IPS-NIHi7 (cell line): ENCODE data around the gene DCDC2C.

Source experiments
- DNase-seq: peaks from one replicate; pipeline ENCODE4 v3.0.0; 2012; ENCODE audit warnings: mixed read lengths; ENCODE audit errors: extremely low spot score

DCDC2C gene

DNA sequence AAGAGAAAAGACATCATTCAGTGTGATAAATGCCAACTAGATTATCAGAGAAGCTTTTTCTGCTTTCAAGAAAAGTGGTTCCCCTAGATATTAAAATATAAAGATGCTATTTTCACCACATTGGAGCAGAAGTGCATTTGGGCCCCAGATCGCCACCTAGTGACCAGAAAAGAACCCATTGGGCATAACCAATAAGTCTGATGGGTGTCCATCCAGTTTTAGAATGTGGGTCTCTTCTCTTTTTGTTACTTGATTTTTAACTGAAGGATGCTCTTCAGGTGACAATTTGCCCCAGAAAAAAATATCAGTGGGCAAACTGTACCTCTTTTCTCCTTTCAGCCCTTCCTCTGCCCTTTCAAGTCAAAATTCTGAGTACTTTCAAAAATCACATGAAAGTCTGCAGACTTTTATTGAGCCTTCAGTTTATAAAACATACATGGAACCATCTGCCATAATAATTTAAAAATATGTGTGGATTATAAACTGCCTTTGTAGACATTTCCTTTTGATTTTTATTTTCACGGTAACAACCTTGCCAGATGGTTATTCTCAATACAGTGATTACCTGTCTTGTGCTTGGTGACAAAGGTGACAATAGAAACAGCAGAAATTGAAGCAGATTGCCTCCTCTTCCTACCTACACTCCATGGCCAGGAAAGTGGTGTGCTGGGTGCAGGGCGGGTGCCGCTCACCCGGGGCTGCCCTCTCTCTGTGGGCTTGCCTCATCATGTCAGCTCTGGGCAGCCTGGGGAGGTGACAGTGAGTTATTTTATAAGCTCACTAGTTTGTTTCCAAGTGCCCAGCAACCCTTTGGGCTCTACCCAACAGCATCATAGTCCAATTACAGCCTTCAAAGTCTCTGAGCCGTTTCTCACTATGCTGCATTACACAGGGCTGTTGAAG lies 124.5 kb downstream of the DCDC2C start:
- peak; percentile 39 for DNase-seq

DNA sequence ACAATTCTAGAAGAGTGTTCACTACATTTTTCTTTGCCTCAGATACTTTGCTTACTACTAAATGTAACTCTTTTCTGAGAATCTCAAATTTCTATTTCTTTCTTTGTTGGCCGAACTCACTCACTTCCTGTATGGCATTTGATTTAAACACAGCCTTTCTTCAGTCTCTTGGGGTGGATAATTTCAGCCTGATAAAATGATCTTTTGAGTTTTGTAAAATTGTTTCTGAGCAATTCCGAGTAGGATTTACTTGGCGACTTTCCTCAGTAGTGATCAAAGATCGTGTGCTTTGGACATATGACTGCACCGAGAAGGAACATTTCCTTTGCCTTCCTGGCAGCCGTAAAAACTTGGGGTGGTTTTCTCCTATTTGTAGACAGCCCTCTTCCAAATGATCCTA lies 127.4 kb downstream of the DCDC2C start:
- DNase-seq = no peak

DNA sequence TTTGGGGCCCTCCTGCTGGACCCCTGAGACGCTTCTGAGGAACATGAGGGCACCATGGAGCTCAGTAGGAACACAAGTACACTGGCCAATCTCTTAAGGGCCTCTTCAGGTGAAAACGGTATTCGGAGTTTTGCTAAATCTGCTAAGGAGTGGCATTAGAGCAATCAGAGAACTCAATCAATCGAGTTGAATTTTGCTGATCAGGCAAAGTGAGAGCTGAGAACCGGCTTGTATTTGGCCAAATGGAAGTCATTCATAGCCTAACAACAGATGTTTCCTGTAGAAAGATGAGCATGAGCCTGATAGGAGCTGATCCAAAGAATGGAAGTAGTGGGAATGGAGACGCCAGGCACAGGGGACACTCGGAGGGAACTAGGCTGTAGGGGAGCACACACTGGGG lies 133.7 kb downstream of the DCDC2C start:
- DNase-seq = no peak

DNA sequence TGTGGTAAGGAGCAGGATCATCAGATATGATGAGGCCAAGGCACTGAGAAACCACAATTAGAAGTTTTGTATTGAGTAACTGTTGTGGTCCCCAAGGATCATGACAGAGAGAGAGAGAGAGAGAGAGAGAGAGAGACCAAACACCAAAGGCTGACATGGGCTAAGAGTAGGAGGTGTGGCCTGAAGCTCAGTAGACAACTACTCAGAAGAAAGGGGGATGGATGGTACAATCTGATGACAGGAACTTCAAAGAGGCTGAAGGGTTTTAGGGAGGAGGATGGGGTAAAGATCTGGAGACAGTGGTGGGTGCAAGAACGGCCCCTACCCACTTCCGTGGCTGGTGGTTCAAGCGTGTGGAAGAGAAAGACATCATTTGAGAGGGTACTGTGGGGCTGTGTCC lies 135.0 kb downstream of the DCDC2C start:
- no peak for DNase-seq

DNA sequence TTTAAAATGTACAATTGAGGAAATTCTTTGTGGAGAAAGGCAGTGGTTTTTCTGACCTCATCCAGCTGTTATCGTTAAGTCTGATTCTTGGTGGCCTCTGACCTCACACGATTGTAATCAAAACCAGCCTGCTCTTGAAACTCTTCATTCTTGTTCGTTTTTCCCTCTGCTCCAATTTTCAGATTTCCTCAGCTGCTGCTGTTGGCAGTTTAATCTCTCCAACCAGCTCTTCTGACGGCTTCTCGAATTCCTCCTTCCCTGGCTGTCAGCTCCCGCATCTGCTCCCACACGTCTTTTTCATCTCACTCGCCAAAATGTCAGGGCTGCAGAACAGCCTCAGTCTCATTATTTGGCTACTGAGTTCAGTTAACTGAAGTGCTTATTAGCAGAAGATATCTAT lies 136.1 kb downstream of the DCDC2C start:
- no peak for DNase-seq

DNA sequence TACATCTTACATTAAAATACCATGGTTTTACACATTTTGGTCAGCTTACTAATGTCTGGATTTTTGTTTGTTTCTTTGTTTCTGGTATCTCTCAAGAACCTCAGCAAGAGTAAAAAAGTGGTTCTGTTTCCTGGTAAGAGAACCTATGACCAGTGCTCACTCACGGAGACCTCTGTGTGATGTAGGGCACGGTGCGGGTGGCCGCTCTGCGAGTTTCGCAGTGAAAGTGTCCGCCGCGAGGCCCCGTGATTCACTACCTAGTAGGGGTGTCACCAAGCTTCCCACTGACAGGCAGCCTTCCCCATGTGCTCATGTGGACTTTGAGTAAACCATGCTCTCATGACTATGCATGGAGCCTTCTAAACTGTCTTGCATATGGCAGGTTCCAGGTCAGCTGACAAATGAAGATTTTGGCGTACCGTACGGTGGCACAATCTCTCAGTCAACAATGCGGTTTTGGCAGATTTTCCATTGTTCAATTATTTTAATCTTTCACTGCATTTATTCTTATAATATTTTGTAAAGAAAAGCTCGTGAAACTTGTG lies 137.3 kb downstream of the DCDC2C start:
- DNase-seq = no peak

DNA sequence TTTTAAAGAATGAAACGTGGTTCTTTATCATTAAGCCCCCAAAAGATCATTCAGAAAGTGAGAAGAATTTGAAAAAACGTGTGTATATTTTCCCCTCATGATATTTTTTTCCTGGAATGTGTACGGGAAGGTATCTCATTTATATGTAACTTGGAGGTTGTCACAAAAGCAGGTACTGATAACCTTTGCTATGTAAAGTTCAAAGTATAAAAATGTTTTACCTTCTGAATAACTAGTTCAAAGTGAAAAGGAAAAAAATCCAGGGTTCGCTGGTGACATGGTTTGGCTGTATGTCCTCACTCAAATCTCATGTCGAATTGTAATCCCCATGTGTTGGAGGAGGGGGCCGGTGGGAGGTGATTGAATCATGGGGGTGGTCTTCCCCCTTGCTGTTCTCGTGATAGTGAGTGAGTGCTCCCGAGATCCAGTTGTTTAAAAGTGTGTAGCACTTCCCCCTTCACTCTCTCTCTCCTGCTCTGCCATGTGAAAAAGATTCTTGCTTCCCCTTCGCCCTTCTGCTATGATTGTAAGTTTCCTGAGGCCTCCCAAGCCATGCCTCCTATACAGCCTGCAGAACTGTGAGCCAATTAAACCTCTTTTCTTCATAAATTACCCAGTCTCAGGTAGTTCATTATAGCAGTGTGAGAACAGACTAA lies 144.2 kb downstream of the DCDC2C start:
- no peak for DNase-seq

DNA sequence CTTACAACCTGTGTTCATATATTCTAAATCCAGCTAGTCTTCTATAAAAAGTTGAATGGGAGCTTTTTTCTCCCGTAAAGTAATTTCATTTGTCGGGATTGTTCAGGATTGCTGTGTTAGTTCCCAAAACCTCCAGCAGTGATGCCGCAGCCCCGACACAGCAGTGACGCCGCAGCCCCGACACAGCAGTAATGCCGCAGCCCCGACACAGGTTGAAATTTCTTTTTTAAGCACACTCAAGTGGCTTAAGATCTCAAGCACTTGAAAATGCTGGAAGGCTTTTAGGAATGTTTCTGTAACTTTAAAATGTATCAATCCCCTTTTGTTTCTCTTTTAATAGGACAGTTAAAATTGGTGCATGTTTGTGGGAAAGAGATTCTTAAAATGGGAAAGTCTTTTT lies 145.4 kb downstream of the DCDC2C start:
- no peak for DNase-seq

DNA sequence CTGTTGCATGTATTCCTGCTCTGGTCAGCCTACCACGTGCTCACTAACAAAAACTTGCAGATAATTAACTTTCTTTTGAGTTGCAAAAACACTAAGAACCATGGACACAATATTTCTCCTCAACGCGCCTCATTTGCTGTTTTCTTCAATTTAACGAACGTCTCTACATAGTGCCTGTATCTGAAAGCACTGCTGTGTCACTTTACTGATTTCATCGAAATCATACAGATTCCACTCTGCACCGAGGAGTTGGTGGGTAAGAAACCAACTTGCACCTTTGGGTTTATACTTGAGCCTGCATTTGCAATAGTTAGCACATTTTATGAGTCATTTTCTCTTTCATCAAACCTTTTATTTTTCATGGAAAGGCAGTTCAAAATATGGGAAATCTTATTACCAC lies 145.8 kb downstream of the DCDC2C start:
- no peak for DNase-seq

DNA sequence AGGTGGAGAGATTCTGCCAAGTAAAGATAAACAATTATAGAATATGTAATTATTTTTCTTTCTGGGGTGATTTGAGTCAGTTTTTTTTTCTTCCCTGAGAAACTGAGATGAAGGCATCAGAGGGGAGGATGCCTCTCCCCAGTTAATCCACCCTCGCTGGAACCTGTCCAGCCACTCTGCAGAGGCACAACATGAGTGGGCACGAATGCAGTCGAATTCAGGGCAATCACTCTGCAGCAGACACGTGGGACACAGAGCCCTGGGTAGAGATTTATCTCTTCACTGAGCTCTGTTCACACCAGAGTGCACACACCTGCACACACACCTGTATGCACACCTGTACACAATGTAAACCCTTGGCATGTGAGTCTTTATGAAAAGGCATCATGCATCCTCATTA lies 154.2 kb downstream of the DCDC2C start:
- DNase-seq = no peak

DNA sequence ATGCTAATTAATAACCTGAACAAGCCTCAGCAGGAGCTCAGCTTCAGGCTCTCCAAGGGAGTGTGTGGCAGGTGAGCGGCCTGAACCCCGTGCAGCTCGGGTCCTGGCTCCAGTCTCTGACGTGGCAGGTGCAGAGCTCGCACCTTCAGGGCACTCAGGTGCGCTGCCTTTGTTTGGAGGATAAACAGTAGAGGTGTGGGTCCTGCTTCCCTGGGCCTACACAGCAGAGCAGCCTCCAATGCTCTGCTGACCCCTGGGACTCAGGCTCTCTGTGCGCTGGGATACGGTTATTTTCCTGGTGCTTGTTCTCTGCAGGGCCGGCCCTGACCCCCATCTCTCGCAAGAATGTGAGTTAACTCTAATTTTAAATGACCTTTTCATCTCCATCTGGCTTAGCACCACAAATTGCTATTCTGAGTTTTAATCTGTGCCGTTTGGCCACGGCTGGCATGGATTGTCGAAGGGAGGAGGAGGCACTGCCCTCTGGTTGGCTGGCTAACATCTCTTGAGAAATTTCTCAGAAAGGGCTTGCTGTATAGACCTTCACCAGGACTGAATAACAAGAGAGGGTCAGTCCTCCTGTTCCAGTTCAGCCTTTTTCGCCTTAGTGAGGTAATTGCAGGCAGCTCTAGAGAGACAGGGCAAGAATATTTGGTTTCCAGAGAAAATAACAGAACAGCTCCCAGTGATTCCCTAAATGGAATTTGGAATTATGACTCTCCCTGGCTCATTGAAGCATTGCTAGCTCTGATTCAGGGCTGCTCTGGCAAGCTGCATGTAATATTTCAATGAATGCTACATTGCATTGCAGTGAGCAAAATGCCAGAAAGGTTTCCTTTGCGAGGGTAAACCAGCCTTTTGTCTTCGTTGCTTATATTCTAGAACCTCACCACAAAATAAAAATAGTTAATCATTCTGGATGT lies 161.8 kb downstream of the DCDC2C start:
- no peak for DNase-seq

DNA sequence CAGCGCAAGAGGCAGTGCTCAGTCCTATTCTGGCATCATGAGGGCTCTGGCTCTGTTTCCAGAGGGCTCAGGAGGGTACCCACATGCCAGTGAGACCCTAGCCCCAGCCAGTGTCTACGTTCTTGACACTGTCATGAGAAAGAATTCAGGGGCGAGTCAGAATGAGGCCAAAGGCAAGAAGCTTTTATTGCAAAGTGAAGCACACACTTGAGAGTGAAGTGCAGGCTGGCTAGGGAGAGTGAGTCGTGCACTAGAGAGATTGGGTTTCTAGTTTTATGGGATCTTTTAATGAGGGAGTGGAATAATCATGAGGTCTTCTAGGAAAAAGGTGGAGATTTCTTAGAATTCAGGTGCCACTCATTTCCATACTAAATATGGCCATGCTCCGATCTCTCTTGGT lies 164.1 kb downstream of the DCDC2C start:
- DNase-seq = no peak

DNA sequence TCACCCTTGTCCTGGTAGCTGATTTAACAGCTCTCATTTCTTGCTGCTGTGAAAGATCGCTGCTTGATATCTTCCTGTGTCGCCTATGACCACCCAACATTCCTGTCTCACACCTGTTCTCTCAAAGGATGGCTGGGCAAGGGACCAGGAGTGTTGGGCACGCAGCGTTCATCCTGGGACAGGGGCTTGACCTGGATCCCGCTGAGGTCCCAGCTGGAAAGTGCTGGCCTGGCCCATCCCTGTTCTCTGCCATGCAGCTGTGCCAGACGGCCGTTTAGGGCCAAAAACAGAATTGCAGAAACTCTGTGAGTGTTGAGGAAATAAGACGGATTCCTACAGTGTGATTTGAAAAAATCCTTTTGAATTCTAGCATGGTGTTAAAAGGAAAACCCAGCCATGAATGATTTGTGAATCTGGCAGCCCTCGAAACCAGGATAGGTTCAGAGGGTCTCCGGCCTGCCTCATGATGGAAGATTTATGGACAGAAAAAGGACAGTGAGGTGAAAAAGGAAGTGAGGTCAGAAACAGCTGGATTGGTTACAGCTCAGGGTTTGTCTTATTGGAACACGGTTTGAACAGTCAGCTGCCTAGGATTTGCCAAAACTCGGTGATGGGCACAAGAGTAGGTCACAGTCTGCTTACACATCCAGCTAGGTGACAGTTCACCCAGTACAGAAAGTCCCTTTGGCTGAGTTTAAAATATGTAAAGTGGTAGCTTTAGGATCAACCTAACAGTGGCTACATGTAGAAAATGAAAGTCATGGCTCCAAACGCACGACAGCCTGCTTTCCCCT lies 164.8 kb downstream of the DCDC2C start:
- no peak for DNase-seq

DNA sequence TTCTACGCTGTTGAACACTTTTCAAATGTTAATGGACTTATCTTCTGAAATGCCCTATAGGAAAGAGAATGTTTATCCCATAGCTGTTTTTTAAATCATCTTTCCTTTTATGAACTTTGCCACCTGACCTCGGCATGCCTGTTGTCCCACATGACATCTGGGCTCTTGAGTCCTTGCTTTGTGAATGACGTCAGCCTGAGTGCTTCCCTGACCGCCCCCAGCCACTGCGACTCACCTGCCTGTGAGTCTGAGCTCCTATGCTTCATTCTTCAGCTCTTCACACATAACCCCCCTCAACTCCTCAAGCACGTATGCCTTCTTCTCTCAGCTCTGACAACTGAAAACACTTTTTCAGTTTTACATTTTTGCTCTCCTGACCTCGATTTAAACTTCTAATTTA lies 166.8 kb downstream of the DCDC2C start:
- no peak for DNase-seq

DNA sequence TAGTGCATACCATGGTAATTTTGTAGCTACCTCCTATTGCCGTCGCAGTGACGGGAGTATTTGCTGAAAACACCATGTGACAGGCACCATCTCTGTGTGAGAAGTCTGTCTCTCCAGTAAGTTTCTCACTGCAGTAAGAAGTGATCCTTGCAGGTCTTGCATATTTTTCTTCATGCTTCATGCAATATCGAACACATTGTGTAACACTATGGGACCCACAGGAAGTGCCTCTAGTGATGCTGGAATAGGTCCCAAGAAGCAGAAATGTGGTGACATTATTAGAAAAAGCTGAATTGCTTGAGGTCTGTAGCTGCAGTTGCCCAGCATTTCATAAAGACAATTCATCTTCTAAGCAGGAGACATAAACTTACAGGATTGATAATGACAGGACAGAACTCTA lies 167.6 kb downstream of the DCDC2C start:
- DNase-seq = no peak

DNA sequence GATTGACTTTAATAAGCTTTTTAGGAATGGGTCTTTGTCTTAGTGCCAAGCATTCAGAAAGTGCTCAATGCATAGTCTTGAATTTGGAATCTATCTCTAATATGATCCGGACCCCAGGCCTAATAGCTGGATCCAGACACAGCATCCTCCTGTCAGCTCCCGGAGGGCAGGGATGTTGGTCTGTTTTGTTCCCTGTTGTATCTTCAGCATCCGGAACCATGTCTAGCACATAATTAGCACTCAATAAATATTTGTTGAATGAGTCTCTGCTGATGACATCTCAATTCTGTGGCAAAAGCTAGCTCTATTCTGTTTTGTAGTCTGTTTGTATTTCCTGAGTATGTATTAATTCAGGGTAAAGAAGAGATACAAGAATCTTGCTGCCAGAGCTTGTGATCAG lies 169.1 kb downstream of the DCDC2C start:
- no peak for DNase-seq

DNA sequence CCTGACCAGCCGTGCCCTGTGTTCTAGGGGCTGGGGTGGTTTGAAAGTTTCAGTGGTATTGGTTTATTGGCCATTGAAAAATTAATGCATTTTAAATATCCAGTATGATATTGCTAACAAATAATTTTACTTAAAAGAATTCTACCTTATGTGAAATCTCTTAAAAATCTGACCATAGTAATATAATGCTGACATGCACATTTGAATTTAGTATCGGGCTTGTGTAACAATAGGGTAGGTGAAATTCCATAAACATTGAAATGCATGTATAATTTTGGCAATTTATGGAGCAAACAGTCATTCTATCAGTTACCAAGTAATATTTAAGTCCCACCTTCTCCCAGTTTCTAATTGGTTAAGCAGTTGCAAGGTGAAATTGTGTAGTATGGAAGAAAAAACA lies 170.5 kb downstream of the DCDC2C start:
- no peak for DNase-seq

DNA sequence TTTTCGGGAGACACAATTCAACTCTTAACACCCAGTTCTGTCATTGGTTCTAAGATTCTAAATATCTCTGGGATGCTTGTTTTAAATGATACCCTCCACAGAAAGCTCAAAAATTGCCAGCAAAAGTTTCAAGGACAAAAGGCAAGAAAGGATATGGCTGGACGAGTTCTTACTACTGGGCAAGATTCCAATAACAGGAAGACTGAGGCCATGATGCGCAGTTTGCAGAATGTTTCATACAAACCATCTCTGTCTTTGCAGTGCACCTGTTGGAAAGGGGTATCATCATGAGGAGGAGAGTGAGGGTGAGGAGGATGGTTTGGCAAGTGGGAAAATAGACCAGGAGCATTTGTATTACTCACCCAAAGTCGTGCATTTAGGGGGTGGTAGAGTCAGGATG lies 172.8 kb downstream of the DCDC2C start:
- DNase-seq = no peak

DNA sequence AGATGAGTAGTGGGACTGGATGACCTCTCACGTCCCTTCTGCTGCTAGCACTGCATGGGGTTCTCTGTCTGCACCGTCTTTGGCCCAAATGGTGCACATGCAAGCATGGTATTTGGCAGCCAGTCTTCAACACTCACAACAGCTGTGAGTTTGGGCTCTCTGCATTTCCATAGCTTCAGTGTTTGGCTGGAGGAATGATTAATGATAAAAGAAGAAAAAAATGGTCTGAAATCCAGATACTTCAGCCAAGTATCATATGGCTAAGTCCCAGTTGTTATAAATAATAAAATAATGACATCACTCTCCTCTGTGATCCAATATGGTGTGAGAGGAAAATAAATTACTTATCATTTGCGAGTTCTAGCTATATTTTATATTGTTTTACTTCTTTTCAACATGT lies 173.3 kb downstream of the DCDC2C start:
- DNase-seq = no peak

DNA sequence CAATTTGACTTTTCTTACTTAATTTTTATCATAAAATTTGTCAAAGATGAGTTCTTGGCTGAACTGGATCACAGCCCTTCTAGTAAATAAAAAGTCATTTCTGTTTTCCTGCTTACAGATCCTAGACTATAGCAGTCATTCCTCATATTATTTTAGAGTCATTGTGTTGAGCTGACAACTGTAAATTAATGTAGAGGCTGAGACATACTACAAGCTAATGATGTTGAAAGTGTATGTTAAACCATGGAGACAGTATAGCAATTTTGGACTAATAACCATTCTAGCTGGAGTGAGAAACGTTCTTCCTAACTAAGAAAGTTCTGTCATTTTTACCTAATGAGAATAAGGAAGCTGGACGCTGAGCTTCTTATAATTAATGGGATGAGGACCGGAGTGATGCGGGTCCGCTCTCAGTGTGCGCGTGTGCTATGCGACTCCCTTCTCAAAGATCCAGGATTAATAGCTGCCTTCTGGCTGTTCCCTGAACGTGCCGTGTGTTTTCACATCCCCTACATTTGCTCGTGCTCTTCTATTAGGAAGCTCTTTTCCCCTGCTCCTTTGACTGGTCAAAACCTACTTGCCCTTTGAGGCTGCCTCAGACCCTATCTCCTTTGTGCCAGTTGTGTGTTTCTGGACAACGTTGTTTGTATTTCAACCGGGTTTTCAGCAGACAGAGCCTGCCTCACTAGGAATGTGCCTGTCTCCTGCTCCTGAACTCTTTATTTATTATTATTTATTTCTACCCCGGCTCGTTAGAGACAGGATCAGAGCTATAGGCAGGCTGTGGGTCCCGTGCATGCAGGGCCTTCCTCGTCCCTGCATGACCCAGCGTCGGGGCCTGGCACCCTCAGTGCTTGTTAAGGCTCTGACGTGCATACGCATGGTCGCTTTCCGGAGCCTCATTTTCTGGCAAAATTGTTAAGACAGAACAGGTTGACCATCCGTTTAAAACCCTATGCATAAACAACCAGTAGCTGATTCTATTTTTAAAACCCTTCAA lies 182.6 kb downstream of the DCDC2C start:
- DNase-seq = no peak
